GM20431 (cell line): ENCODE results near the gene EVA1B.

ENCODE experiments used
- in situ Hi-C: fragments of 300-500 bp; cut with MseI, MboI; formaldehyde crosslinking; loops from one replicate; pipeline ENCODE4 v1.15.0; 2020; ENCODE audit warnings: low sequenced_read_pairs; ENCODE audit not compliant: unreplicated experiment

The EVA1B gene

GRCh38 chr1:36287595-36287994, 35.9 kb downstream of the EVA1B start:
- in situ Hi-C loops, result no loop called here

- in situ Hi-C loops, result no loop called here
These were observed 36.6 kb downstream of the EVA1B start for GRCh38 chr1:36286802-36287201.

GRCh38 chr1:36285443-36286101, 37.9 kb downstream of the EVA1B start:
- in situ Hi-C loops, result no loop called here

DNA sequence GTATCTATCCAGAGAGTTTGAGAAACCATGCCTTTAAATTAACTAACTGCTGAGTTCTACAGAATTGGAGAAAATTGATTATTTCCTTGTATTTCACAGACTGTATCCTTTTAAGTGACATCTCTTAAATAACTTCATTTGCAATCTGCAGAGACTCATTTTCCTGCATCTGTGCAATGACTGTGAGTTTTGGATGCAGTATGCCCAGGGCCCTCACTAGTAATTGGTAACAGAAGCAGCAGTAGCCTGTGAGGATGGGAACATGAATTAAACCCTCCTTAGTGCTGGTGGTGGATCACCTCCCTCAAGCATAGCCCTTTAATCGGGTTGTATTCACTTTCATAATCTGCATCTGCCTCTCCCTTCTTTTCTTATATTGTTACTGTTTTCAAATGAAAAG, 38.9 kb downstream of the EVA1B start:
- in situ Hi-C loops, result no loop called here

- in situ Hi-C loops, result no loop called here
These were observed 39.4 kb downstream of the EVA1B start for GRCh38 chr1:36284061-36284460.

GRCh38 chr1:36279789-36280296, 43.6 kb downstream of the EVA1B start:
- in situ Hi-C loops, result no loop called here

GRCh38 chr1:36279110-36279788, 44.2 kb downstream of the EVA1B start:
- in situ Hi-C loops, result no loop called here

- in situ Hi-C loops, result no loop called here
These were observed 46.8 kb downstream of the EVA1B start for GRCh38 chr1:36276688-36277087.

- in situ Hi-C loops, result no loop called here
These were observed 49.2 kb downstream of the EVA1B start for GRCh38 chr1:36274201-36274600.

DNA sequence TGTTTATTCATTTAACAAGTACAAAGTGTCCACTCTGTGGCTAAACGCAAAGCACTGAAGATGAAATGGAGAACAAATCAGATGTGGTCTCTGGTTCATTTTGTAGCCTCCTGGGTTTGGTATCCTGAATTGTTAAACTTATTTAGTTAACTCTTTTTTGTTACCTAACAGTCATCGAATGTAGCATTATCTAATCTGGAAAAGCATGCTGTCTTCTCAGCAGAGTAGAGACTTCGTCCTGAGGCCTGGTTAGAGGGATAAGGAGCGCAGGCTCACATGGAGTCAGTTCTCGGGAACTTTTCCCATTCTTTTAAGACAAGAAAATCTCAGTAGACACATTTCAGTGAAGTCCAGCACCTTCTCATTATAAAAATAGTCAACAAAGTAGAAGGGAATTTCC, 50.4 kb downstream of the EVA1B start:
- in situ Hi-C loops, result no loop called here
